ENCODE results near the gene SNX10. TPM values are rescaled to one million over a fixed set of nuclear protein-coding genes. Genes with fewer than 3 reads are reported as not detected.

The SNX10 gene
- total RNA-seq, 1 experiment from 2014 or later, result 0.29 TPM

GRCh38 chr7:26422761-26423160 lies 131.1 kb downstream of the SNX10 start:
- no peak for DNase-seq (ENCODE audit: low read depth in 1 of 2, low spot score in 2 of 2)
- H3K9me3 ChIP-seq (replicated peaks), result no peaks in the 10 kb centered on the region
- H3K27ac ChIP-seq, result no peak overlapping the region
- no peaks in the 10 kb centered on the region for H3K4me1 ChIP-seq (replicated peaks)
- H3K36me3 ChIP-seq, result no peaks in the 10 kb centered on the region
- no peak overlapping the region for H3K4me3 ChIP-seq
- H3K27me3 ChIP-seq (replicated peaks), result 0 out of 2 replicates have a peak, but pooled peaks cover 4% of the 10 kb centered on the region

- no peak overlapping the region for H3K4me3 ChIP-seq
- H3K9me3 ChIP-seq (replicated peaks), result no peaks in the 10 kb centered on the region
- H3K4me1 ChIP-seq (replicated peaks), result no peaks in the 10 kb centered on the region
- no peak for DNase-seq (ENCODE audit: low read depth in 1 of 2, low spot score in 2 of 2)
- H3K36me3 ChIP-seq, result no peaks in the 10 kb centered on the region
- 0 out of 2 replicates have a peak, but pooled peaks cover 4% of the 10 kb centered on the region for H3K27me3 ChIP-seq (replicated peaks)
- H3K27ac ChIP-seq, result no peak overlapping the region
These were observed 131.8 kb downstream of the SNX10 start for GRCh38 chr7:26423436-26423835.

Other genes with a start within 250 kb of the SNX10 start
- 14.4 and 17.1 TPM in 2 replicates for gene NFE2L3, start 139.7 kb upstream of the SNX10 start, total RNA-seq (2014; rRNA removed; shearing (Covaris generic))
- gene HNRNPA2B1, start 91.1 kb upstream of the SNX10 start, total RNA-seq (2014; rRNA removed; shearing (Covaris generic)), result 327 and 364 TPM in 2 replicates
- gene CBX3, start 90.1 kb upstream of the SNX10 start, total RNA-seq (2014; rRNA removed; shearing (Covaris generic)), result 231 and 246 TPM in 2 replicates

Data from SJSA1 (cell line).